LNCaP clone FGC (cell line): ENCODE measurements around the gene UAP1L1.
A peak's percentile ranks its signal among the peaks of the same experiment; 100 is the strongest.

Source experiments
- DNase-seq: peaks from one replicate; pipeline ENCODE4 v3.0.0-alpha.2; 2011; ENCODE audit warnings: low read depth
- H3K4me3 ChIP-seq: 2 replicates; pipeline ENCODE4 v1.5.1; 2011; ENCODE audit warnings: mild to moderate bottlenecking, low read depth, low read length, control low read depth
- TF ChIP-seq, protein P1 (sequence below): IDR thresholded peaks from 2 replicates; pipeline ENCODE4 v1.5.1; 2012; ENCODE audit warnings: mild to moderate bottlenecking; ENCODE audit not compliant: control insufficient read depth, insufficient read depth; ENCODE audit errors: extremely low read depth

UAP1L1 gene

DNA sequence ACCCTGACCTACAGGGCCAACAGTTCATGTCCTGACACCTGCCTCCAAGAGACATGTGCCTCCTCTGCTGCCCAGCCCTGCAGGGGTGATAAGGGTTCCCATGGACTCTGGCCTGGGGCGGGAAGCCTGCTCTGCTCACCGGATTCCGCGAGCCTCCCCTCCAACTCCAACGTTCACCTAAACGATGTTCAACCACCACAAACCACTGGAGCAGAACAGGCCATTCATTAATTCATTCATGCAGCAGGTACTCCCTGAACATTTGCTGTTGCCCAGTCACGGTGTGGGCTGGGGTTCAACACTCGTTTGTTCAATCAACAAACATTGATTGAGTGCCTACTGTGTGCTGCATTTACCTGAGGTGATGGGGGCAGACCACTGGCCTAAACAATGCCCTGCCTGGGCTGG lies 3.3 kb upstream of the UAP1L1 start:
- no peak overlapping the region for H3K4me3 ChIP-seq
- DNase-seq, result no peak
- TF ChIP-seq, protein P1, sequence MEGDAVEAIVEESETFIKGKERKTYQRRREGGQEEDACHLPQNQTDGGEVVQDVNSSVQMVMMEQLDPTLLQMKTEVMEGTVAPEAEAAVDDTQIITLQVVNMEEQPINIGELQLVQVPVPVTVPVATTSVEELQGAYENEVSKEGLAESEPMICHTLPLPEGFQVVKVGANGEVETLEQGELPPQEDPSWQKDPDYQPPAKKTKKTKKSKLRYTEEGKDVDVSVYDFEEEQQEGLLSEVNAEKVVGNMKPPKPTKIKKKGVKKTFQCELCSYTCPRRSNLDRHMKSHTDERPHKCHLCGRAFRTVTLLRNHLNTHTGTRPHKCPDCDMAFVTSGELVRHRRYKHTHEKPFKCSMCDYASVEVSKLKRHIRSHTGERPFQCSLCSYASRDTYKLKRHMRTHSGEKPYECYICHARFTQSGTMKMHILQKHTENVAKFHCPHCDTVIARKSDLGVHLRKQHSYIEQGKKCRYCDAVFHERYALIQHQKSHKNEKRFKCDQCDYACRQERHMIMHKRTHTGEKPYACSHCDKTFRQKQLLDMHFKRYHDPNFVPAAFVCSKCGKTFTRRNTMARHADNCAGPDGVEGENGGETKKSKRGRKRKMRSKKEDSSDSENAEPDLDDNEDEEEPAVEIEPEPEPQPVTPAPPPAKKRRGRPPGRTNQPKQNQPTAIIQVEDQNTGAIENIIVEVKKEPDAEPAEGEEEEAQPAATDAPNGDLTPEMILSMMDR, result no peak

DNA sequence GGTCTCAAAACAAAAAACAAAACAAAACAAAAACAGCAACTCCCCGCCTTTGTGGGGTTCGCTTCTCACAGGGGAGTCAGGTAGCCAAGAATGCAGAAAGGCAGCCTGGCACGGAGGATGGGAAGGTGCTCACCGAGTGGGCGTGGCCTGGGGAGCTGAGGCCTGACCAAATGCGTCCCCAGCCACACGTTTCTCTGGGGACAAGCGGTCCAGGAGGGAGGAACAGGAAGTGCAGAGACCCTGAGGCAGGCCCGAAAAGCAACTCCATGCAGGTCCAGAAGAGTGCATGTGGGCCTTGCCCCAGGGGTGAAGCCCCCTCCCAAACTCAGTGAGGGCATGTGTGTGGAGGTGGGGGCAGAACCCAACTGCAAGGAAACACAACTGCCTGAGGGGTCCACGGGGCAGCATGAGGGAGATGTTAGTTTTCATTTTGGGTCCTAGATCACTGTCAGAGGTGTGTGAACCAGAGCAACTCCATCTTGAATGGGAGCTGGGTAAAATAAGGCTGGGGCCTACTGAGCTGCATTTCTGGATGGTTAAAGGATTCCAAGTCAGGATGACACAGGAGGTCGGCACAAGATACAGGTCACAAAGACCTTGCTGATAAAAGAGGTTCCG lies 2.6 kb upstream of the UAP1L1 start:
- DNase-seq, result no peak
- TF ChIP-seq, protein P1, result no peak
- no peak overlapping the region for H3K4me3 ChIP-seq

DNA sequence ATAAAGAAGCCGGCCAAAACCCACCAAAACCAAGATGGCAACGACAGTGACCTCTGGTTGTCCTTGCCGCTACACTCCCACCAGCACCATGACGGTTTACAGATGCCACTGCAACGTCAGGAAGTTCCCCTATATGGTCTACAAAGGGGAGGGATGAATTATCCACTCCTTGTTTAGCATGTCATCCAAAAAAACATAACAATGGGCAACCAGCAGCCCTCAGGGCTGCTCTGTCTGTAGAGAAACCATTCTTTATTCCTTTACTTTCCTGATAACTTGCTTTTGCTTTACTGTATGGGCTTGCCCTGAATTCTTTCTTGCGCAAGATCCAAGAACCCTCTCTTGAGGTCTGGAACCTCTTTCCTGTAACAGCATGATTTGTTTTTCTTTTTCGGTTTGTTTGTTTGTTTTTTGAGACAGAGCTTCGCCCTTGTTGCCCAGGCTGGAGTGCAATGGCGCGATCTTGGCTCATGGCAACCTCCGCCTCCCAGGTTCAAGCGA lies 2.0 kb upstream of the UAP1L1 start:
- DNase-seq, result no peak
- H3K4me3 ChIP-seq, result no peak overlapping the region
- TF ChIP-seq, protein P1, result no peak

GRCh38 chr9:137076636-137077009 lies 694 bp upstream of the UAP1L1 start:
- no peak for DNase-seq
- TF ChIP-seq, protein P1, result no peak
- H3K4me3 ChIP-seq, result peak overlapping the region; percentile 28; the same call in 1 of the 2 replicates

DNA sequence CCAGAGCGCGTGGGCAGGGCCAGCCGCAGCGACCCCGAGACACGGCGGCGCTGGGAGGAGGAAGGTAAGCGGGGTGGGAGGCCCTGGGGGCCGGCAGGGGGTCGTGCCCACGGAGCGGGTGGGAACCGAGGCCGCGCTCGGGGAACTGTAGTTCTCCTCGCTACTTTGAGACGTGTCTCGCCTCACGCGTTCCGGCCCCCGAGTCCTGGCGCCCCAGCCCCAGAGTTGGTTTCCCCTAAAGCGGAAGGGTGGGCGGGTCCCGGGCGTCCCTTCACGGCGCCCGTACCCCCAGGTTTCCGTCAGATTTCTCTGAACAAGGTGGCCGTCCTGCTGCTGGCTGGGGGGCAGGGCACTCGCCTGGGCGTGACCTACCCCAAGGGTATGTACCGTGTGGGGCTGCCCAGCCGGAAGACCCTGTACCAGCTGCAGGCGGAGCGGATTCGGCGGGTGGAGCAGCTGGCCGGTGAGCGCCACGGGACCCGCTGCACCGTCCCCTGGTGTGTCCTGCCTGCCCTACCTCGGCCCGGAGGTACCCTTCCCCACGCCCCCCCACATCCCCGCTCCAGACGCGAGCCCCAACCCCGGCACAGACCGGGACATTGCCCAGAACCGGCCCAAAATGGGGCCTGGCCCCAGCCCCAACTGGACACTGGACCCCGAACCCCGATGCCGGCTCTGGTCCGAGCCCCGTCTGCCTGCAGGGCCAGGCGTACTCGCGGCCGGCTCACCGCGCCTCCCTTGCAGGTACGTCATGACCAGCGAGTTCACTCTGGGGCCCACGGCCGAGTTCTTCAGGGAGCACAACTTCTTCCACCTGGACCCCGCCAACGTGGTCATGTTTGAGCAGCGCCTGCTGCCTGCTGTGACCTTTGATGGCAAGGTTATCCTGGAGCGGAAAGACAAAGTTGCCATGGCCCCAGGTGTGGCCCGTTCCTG lies 709 bp downstream of the UAP1L1 start:
- no peak for DNase-seq
- TF ChIP-seq, protein P1, result no peak
- peak overlapping the region; percentile 69 for H3K4me3 ChIP-seq

DNA sequence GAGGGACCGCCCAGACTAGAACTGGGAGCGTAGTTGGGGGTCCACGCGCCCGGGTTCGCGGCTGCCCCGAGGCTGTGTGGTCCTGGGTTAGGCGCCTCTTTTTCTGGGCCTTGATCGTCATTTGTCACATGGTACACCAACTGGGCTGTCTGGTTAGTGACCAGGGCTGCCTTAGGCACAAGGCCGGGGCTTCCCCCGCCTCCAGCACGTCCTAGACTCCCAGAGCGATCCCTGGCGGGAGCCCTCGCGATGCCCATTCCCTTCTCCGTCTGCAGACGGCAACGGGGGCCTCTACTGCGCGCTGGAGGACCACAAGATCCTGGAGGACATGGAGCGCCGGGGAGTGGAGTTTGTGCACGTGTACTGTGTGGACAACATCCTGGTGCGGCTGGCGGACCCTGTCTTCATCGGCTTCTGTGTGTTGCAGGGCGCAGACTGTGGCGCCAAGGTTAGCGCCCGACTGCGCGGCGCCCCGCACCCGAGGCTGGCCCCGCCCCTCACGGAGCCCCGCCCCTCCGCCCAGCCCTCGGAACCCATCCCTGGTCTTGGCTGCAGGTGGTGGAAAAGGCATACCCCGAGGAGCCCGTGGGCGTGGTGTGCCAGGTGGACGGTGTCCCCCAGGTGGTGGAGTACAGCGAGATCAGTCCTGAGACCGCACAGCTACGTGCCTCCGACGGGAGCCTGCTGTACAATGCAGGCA lies 1.5 kb downstream of the UAP1L1 start:
- TF ChIP-seq, protein P1, result no peak
- DNase-seq, result no peak
- H3K4me3 ChIP-seq, result no peak overlapping the region
